ENCODE data around the gene SPN. TPM values are rescaled to one million over a fixed set of nuclear protein-coding genes. Genes with fewer than 3 reads are reported as not detected.
"Not testable (repeated sequence)": the region's sequence is repeated elsewhere in the genome, so short reads cannot be mapped to it uniquely, and the experiment has no call there.

Gene SPN
- total and polyA plus RNA-seq, 4 donors: 0.88 to 5.2 (median 2.5) TPM; not detected in 1

- H3K4me3 ChIP-seq (ENCODE audit: low read length in 2 of 2); DNase-seq; H3K9me3 ChIP-seq (ENCODE audit: control insufficient read depth, low read length); H3K27ac ChIP-seq (ENCODE audit: low read depth in 1 of 2, low read length in 2 of 2); H3K4me1 ChIP-seq (ENCODE audit: control insufficient read depth in 1 of 2, insufficient read depth in 2 of 2, low read length in 2 of 2); H3K36me3 ChIP-seq (ENCODE audit: control insufficient read depth in 1 of 2, insufficient read depth in 2 of 2, low read length in 1 of 2); ATAC-seq (ENCODE audit: low FRiP score); H3K27me3 ChIP-seq (ENCODE audit: control insufficient read depth in 1 of 2, insufficient read depth in 2 of 2, low read length in 1 of 2): not testable (repeated sequence)
- 98 to 99% methylated on average over 26 of the region's 26 CpGs for WGBS, 2 donors
- intact Hi-C loops (cut with DNase I): loop anchor here in 1 of 2 donors (10.0 kb wide), 1 partner anchor 332 kb away; the partner anchor contains the start of gene C16orf92
Observed at GRCh38 chr16:29692606-29693005, 29.6 kb downstream of the SPN start.

GRCh38 chr16:29694384-29695195, 31.5 kb downstream of the SPN start:
- DNase-seq (peak; percentile 82 to 89), ATAC-seq (ENCODE audit: low FRiP score) (peak; percentile 85)
- H3K4me3 ChIP-seq (ENCODE audit: low read length in 2 of 2): no peak overlapping the region
- no peaks in the 10 kb centered on the region for H3K27me3 ChIP-seq (ENCODE audit: control insufficient read depth in 1 of 2, insufficient read depth in 2 of 2, low read length in 1 of 2)
- WGBS, 2 donors: 11 to 23% methylated on average over 34 to 41 of the region's 41 CpGs
- peak overlapping the region in 1 of 2 donors; percentile 14 for H3K27ac ChIP-seq (ENCODE audit: low read depth in 1 of 2, low read length in 2 of 2)
- H3K4me1 ChIP-seq (ENCODE audit: control insufficient read depth in 1 of 2, insufficient read depth in 2 of 2, low read length in 2 of 2): no peaks in the 10 kb centered on the region
- H3K36me3 ChIP-seq (ENCODE audit: control insufficient read depth in 1 of 2, insufficient read depth in 2 of 2, low read length in 1 of 2): no peaks in the 10 kb centered on the region
- intact Hi-C loops (cut with DNase I): loop anchor here in 1 of 2 donors (10.0 kb wide), 1 partner anchor 330 kb away; the partner anchor contains the start of gene C16orf92
- no peaks in the 10 kb centered on the region for H3K9me3 ChIP-seq (ENCODE audit: control insufficient read depth, low read length)

- intact Hi-C loops (cut with DNase I): loop anchor here in 1 of 2 donors (10.0 kb wide), 1 partner anchor 329 kb away; the partner anchor contains the start of gene C16orf92
- H3K27ac ChIP-seq (ENCODE audit: low read depth in 1 of 2, low read length in 2 of 2); H3K4me1 ChIP-seq (ENCODE audit: control insufficient read depth in 1 of 2, insufficient read depth in 2 of 2, low read length in 2 of 2); H3K4me3 ChIP-seq (ENCODE audit: low read length in 2 of 2); H3K36me3 ChIP-seq (ENCODE audit: control insufficient read depth in 1 of 2, insufficient read depth in 2 of 2, low read length in 1 of 2); H3K9me3 ChIP-seq (ENCODE audit: control insufficient read depth, low read length); ATAC-seq (ENCODE audit: low FRiP score); H3K27me3 ChIP-seq (ENCODE audit: control insufficient read depth in 1 of 2, insufficient read depth in 2 of 2, low read length in 1 of 2): not testable (repeated sequence)
- WGBS, 2 donors: 98 to 99% methylated on average over 3 of the region's 3 CpGs
- peak in 1 of 2 donors; percentile 8 for DNase-seq
Observed at GRCh38 chr16:29695675-29696074, 32.6 kb downstream of the SPN start.

GRCh38 chr16:29696881-29697331, 33.9 kb downstream of the SPN start:
- no peak overlapping the region for H3K27ac ChIP-seq (ENCODE audit: low read depth in 1 of 2, low read length in 2 of 2)
- no peak for ATAC-seq (ENCODE audit: low FRiP score)
- 95 to 96% methylated on average over 21 of the region's 21 CpGs for WGBS, 2 donors
- no peaks in the 10 kb centered on the region for H3K4me1 ChIP-seq (ENCODE audit: control insufficient read depth in 1 of 2, insufficient read depth in 2 of 2, low read length in 2 of 2)
- intact Hi-C loops (cut with DNase I): loop anchor here in 1 of 2 donors (10.0 kb wide), 1 partner anchor 328 kb away; the partner anchor contains the start of gene C16orf92
- H3K4me3 ChIP-seq (ENCODE audit: low read length in 2 of 2): no peak overlapping the region
- peak in 1 of 2 donors; percentile 58 for DNase-seq
- H3K9me3 ChIP-seq (ENCODE audit: control insufficient read depth, low read length): no peaks in the 10 kb centered on the region
- no peaks in the 10 kb centered on the region for H3K27me3 ChIP-seq (ENCODE audit: control insufficient read depth in 1 of 2, insufficient read depth in 2 of 2, low read length in 1 of 2)
- no peaks in the 10 kb centered on the region for H3K36me3 ChIP-seq (ENCODE audit: control insufficient read depth in 1 of 2, insufficient read depth in 2 of 2, low read length in 1 of 2)

- H3K36me3 ChIP-seq (ENCODE audit: control insufficient read depth in 1 of 2, insufficient read depth in 2 of 2, low read length in 1 of 2): no peaks in the 10 kb centered on the region
- H3K27ac ChIP-seq (ENCODE audit: low read depth in 1 of 2, low read length in 2 of 2): no peak overlapping the region
- no peaks in the 10 kb centered on the region for H3K4me1 ChIP-seq (ENCODE audit: control insufficient read depth in 1 of 2, insufficient read depth in 2 of 2, low read length in 2 of 2)
- DNase-seq: no peak
- no peaks in the 10 kb centered on the region for H3K9me3 ChIP-seq (ENCODE audit: control insufficient read depth, low read length)
- no peak overlapping the region for H3K4me3 ChIP-seq (ENCODE audit: low read length in 2 of 2)
- no peaks in the 10 kb centered on the region for H3K27me3 ChIP-seq (ENCODE audit: control insufficient read depth in 1 of 2, insufficient read depth in 2 of 2, low read length in 1 of 2)
- 97% methylated on average over 7 of the region's 7 CpGs for WGBS, 2 donors
- ATAC-seq (ENCODE audit: low FRiP score): no peak
- intact Hi-C loops (cut with DNase I): loop anchor here in 1 of 2 donors (10.0 kb wide), 1 partner anchor 327 kb away; the partner anchor contains the start of gene C16orf92
Observed at GRCh38 chr16:29697391-29697790, 34.3 kb downstream of the SPN start.

- no peak overlapping the region for H3K4me3 ChIP-seq (ENCODE audit: low read length in 2 of 2)
- WGBS, 2 donors: 40 to 46% methylated on average over 2 of the region's 2 CpGs
- H3K36me3 ChIP-seq (ENCODE audit: control insufficient read depth in 1 of 2, insufficient read depth in 2 of 2, low read length in 1 of 2): no peaks in the 10 kb centered on the region
- H3K27ac ChIP-seq (ENCODE audit: low read depth in 1 of 2, low read length in 2 of 2): no peak overlapping the region
- H3K9me3 ChIP-seq (ENCODE audit: control insufficient read depth, low read length): no peaks in the 10 kb centered on the region
- no peaks in the 10 kb centered on the region for H3K27me3 ChIP-seq (ENCODE audit: control insufficient read depth in 1 of 2, insufficient read depth in 2 of 2, low read length in 1 of 2)
- ATAC-seq (ENCODE audit: low FRiP score) (no peak), DNase-seq (no peak)
- intact Hi-C loops (cut with DNase I): loop anchor here in 1 of 2 donors (10.0 kb wide), 1 partner anchor 327 kb away; the partner anchor contains the start of gene C16orf92
- no peaks in the 10 kb centered on the region for H3K4me1 ChIP-seq (ENCODE audit: control insufficient read depth in 1 of 2, insufficient read depth in 2 of 2, low read length in 2 of 2)
Observed at GRCh38 chr16:29698042-29698441, 35.0 kb downstream of the SPN start.

- Histone ChIP-seq H3K9me3 (ENCODE audit: control insufficient read depth, low read length) (no peaks in the 10 kb centered on the region), H3K27me3 (ENCODE audit: control insufficient read depth in 1 of 2, insufficient read depth in 2 of 2, low read length in 1 of 2) (no peaks in the 10 kb centered on the region), H3K36me3 (ENCODE audit: control insufficient read depth in 1 of 2, insufficient read depth in 2 of 2, low read length in 1 of 2) (no peaks in the 10 kb centered on the region), H3K27ac (ENCODE audit: low read depth in 1 of 2, low read length in 2 of 2) (no peak overlapping the region), H3K4me3 (ENCODE audit: low read length in 2 of 2) (no peak overlapping the region), H3K4me1 (ENCODE audit: control insufficient read depth in 1 of 2, insufficient read depth in 2 of 2, low read length in 2 of 2) (no peaks in the 10 kb centered on the region)
- intact Hi-C loops (cut with DNase I): loop anchor here in 1 of 2 donors (10.0 kb wide), 1 partner anchor 326 kb away; the partner anchor contains the start of gene C16orf92
- DNase-seq (peak in 1 of 2 donors; percentile 28), ATAC-seq (ENCODE audit: low FRiP score) (no peak)
- WGBS, 2 donors: 85 to 87% methylated on average over 17 of the region's 17 CpGs
Observed at GRCh38 chr16:29698484-29699323, 35.7 kb downstream of the SPN start.
